Adrenal gland (tissue), 5 donors: ENCODE data around the gene KCNQ4.

Experiments
- CTCF ChIP-seq, 6 experiments: fragments of 450-650 bp in 4 of 6; fragments of 200-600 bp in 2 of 6; sonication (generic) in 1 of 6; IDR thresholded peaks; 1 replicate in 5 of 6; 2 replicates in 1 of 6; pipeline versions ENCODE4 v1.5.1 to v1.8.0; 2016 to 2021; ENCODE audit warnings: antibody characterized with exemption in 6 of 6, mild to moderate bottlenecking in 2 of 6, moderate library complexity in 1 of 6
- POLR2A ChIP-seq, 2 donors: fragments of 450-650 bp; IDR thresholded peaks; one replicate each; pipeline ENCODE4 v1.6.1; 2017; ENCODE audit warnings: antibody characterized with exemption in 2 of 2, mild to moderate bottlenecking in 2 of 2, moderate library complexity in 1 of 2
- donor health status: DM: no; HTN: no; CAD: no.

DNA sequence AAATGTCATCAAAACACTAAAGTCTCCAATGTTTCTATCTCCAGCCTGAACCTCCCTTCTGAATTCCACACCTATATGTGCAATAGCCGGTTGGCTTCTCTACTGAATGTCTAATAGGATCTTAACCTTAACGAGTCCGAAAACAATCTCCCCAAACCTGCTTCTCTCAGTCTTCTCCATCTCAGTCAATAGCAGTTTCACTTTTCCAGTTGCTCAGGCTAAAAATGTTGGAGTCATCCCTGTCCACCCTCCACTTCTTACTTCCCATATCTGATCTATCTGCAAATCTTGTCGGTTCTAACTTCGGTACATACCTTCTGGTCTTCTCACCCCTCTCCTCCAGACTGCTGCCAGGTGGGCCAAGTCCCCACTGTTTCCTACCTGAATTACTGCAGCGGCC is 104.1 kb downstream of the KCNQ4 start:
- TF ChIP-seq CTCF (IDR thresholded peaks at IDR 0.05): no peak
- TF ChIP-seq POLR2A (IDR thresholded peaks at IDR 0.05): no peak
